Camera-type eye (tissue), 1 donor: ENCODE results near the gene ADH7. TPM values are rescaled to one million over a fixed set of nuclear protein-coding genes. Genes with fewer than 3 reads are reported as not detected.

ENCODE experiments used
- total RNA-seq: library from RNA; depleted of rRNA; stranded (reverse); fragments of >200 nt; gene quantifications from one replicate; pipeline ENCODE4 v1.2.3, GENCODE V29; 2014

The ADH7 gene
- total RNA-seq, result 1.1 TPM

GRCh38 chr4:99435154-99435553, at the start of gene ADH7:
TSS of gene ADH7 (minus strand) at chr4:99435342. CDS start at chr4:99435233, 109 bp downstream.

Other genes starting within 250 kb of the ADH7 start
- gene ADH6, start 216.1 kb downstream of the ADH7 start, total RNA-seq, result not detected
- not detected for gene ADH1A, start 144.4 kb downstream of the ADH7 start, total RNA-seq
- 8.9 TPM for gene ADH1B, start 113.9 kb downstream of the ADH7 start, total RNA-seq
- 1.3 TPM for gene ADH1C, start 82.6 kb downstream of the ADH7 start, total RNA-seq
- not detected for gene C4orf17, start 75.7 kb upstream of the ADH7 start, total RNA-seq
- gene TRMT10A, start 128.7 kb upstream of the ADH7 start, total RNA-seq, result 15.4 TPM
- 1.6 TPM for gene MTTP, start 139.5 kb upstream of the ADH7 start, total RNA-seq
- gene C4orf54, start 222.5 kb upstream of the ADH7 start, total RNA-seq, result 10.6 TPM